Measurements from ENCODE around the gene TMEM131L. TPM values are rescaled to one million over a fixed set of nuclear protein-coding genes. Genes with fewer than 3 reads are reported as not detected.
A peak's percentile ranks its signal among the peaks of the same experiment; 100 is the strongest.
"Not testable (repeated sequence)": the region's sequence is repeated elsewhere in the genome, so short reads cannot be mapped to it uniquely, and the experiment has no call there.

TMEM131L gene
- total RNA-seq, 2 donors from 2014 or later: 83.8 to 92.7 TPM

DNA sequence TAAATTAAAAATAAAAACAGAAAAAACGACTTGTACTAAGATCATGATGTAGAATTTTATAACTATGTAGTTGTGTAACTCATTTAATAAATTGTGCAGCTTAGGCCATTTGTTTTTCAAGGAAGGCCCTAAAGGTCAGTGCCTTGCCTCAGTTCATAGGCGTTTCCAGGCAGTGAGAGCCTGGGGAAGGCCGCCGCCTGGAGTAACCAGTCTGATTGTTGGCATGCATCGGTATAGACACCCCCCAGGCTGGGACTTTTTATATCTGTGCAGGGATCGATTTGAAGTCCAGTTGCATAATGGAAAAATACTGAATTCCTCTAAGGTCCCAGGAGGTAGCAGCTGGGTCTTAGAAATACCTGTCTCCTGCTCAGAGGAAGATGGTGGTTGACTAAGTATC, 77.2 kb downstream of the TMEM131L start:
- DNase-seq (no peak), ATAC-seq (no peak)
- H3K27me3 Mint-ChIP-seq: no peaks in the 10 kb centered on the region
- H3K4me3 Mint-ChIP-seq: no peak overlapping the region
- peaks cover 8% of the 10 kb centered on the region for H3K36me3 Mint-ChIP-seq (ENCODE audit: low read depth)
- no peaks in the 10 kb centered on the region for H3K9me3 ChIP-seq (ENCODE audit: control insufficient read depth, low read length, poor library complexity, severe bottlenecking)
- H3K4me1 Mint-ChIP-seq: peaks cover 44% of the 10 kb centered on the region
- no peak overlapping the region for H3K27ac Mint-ChIP-seq

DNA sequence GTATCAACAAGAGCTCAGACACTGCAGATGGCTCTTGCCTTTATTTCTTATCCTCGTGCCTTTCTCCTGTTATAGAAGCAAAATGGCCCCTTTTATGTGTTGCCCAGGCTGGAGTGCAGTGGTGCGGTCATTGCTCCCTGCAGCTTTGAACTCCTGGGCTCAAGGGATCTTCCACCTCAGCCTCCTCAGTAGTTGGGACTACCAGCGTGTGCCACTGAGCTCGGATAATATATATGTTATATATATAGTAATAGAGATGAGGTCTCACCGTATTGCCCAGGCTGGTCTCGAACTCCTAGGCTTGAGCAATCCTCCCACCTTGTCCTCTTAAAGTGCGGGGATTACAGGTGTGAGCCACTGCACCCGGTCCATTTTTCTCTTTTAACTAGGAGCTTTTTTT, 79.7 kb downstream of the TMEM131L start:
- Mint-ChIP-seq H3K36me3 (ENCODE audit: low read depth) (peaks cover 8% of the 10 kb centered on the region), H3K27me3 (no peaks in the 10 kb centered on the region), H3K4me1 (peaks cover 38% of the 10 kb centered on the region), H3K4me3 (no peak overlapping the region), H3K27ac (peak overlapping the region; percentile 66)
- H3K9me3 ChIP-seq (ENCODE audit: control insufficient read depth, low read length, poor library complexity, severe bottlenecking): no peaks in the 10 kb centered on the region
- no peak for DNase-seq
- no peak for ATAC-seq

DNA sequence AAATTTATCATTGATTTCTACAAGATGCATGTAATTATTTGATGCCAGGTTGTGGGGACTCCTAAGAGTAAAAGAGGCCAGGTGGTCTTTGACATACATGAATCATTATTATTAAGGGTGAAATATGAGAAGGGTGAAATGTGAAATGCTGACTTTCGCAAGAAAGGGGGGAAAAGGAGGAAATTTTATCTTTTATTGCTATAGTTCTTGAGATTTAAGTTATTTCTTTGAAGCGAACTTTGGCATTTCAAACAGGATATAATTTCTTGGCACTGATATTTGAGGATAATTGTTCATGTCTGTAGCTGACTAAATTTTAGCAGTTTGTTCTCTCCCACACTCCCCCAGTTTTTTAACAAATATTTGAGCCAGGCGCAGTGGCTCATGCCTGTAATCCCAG, 80.1 kb downstream of the TMEM131L start:
- ATAC-seq (no peak), DNase-seq (no peak)
- peaks cover 8% of the 10 kb centered on the region for H3K36me3 Mint-ChIP-seq (ENCODE audit: low read depth)
- peak overlapping the region; percentile 66 for H3K27ac Mint-ChIP-seq
- peaks cover 33% of the 10 kb centered on the region for H3K4me1 Mint-ChIP-seq
- H3K9me3 ChIP-seq (ENCODE audit: control insufficient read depth, low read length, poor library complexity, severe bottlenecking): no peaks in the 10 kb centered on the region
- H3K27me3 Mint-ChIP-seq: no peaks in the 10 kb centered on the region
- H3K4me3 Mint-ChIP-seq: no peak overlapping the region

DNA sequence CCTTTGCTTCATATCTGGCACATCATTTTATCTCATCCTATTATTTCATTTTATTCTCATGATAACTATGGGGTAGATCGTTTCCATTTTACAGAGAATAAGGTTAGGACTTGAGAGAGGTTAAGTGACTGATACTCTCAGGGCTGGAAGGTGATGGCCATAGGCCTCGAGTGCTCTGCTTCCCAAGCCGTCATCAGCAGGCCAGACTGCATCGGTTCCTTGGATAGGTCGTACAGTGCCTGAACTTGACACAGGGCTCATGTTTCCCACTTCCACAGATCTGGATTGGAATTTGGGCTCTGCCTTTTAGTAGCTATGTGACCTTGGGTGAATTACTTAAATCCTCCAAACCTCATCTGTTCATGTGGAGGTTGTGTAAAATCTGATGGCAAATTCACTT, 81.4 kb downstream of the TMEM131L start:
- no peak overlapping the region for H3K4me3 Mint-ChIP-seq

DNA sequence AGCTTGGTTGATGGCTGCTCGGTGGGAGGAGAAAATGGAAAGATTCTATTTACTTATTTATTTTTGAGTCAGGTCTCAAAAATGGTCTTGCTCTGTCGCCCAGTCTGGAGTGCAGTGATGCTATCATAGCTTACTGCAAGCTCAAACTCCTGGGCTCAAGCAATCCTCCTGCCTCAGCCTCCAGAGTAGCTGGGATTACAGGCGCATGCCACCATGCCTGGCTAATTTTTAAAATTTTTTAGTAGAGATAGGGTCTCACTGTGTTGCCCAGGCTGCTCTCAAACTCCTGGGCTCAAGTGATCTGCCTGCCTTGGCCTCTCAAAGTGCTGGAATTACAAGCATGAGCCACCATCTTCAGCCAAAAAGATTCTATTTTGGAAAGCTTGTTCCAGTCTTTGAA, 82.7 kb downstream of the TMEM131L start:
- H3K27me3 Mint-ChIP-seq; DNase-seq; H3K4me3 Mint-ChIP-seq; ATAC-seq; H3K9me3 ChIP-seq (ENCODE audit: control insufficient read depth, low read length, poor library complexity, severe bottlenecking); H3K36me3 Mint-ChIP-seq (ENCODE audit: low read depth): not testable (repeated sequence)
- peak overlapping the region; percentile 21 for H3K27ac Mint-ChIP-seq
- peaks cover 25% of the 10 kb centered on the region for H3K4me1 Mint-ChIP-seq

More for the DNA sequence above, 81.4 kb downstream of the TMEM131L start:
- ATAC-seq: no peak
- H3K27ac Mint-ChIP-seq: no peak overlapping the region
- peaks cover 4% of the 10 kb centered on the region for H3K36me3 Mint-ChIP-seq (ENCODE audit: low read depth)
- no peaks in the 10 kb centered on the region for H3K27me3 Mint-ChIP-seq
- no peak for DNase-seq
- peaks cover 24% of the 10 kb centered on the region for H3K4me1 Mint-ChIP-seq
- H3K9me3 ChIP-seq (ENCODE audit: control insufficient read depth, low read length, poor library complexity, severe bottlenecking): no peaks in the 10 kb centered on the region

DNA sequence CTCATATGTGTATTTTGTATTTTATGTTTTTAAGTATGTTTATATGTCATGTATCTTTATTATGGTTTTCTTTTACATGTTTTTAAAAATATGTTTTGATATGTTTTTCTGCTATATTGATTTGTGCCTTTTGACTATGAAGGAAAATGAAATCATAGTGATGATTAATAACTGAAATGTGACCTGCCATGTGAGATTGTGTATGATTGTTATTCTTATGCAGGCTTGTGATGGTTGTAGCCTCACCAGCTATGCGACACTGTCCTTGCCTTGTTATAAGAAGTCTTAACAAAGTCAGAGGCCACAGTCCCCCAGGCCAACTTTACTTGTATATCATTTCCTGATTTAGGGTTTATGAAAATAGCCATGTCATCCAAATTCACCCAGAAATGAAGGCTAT, 83.2 kb downstream of the TMEM131L start:
- peaks cover 23% of the 10 kb centered on the region for H3K4me1 Mint-ChIP-seq
- no peaks in the 10 kb centered on the region for H3K27me3 Mint-ChIP-seq
- H3K27ac Mint-ChIP-seq: peak overlapping the region; percentile 21
- no peak overlapping the region for H3K4me3 Mint-ChIP-seq
- peaks cover 4% of the 10 kb centered on the region for H3K36me3 Mint-ChIP-seq (ENCODE audit: low read depth)
- H3K9me3 ChIP-seq (ENCODE audit: control insufficient read depth, low read length, poor library complexity, severe bottlenecking): no peaks in the 10 kb centered on the region
- DNase-seq: no peak
- no peak for ATAC-seq

DNA sequence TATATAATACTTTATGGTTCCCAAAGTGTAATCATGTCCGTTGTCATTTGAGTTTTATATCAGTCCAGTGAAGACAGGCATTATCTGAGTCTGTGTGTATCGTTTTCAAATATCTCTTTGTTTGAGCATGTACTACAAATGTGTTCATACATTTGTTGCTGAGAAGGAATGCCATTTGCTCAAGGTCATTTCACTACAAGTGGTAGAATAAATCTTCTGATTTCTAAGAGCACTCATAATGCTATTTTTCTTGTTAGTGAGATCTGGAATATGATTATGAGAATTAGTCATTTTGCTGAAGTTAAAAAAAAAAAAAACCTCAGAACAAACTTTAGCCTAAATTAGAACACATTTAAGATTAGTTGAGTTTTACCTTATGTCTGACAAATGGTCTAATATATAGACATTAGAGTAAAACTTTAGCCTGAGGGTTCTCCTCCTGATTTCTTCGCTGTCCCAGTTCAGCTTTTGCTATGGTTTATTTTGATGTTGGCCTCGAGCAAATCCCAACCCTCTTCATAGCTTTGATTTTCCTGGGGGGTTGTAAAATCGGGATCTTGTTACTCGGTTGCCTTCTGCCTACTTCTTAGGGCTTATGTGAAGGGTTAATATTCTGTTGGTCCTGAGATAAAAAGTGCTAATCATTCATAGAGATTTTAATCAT, 87.1 kb downstream of the TMEM131L start:
- Mint-ChIP-seq H3K27me3 (no peaks in the 10 kb centered on the region), H3K4me1 (peaks cover 23% of the 10 kb centered on the region), H3K4me3 (no peak overlapping the region), H3K27ac (no peak overlapping the region), H3K36me3 (ENCODE audit: low read depth) (peaks cover 2% of the 10 kb centered on the region)
- no peaks in the 10 kb centered on the region for H3K9me3 ChIP-seq (ENCODE audit: control insufficient read depth, low read length, poor library complexity, severe bottlenecking)
- DNase-seq: no peak
- ATAC-seq: no peak

DNA sequence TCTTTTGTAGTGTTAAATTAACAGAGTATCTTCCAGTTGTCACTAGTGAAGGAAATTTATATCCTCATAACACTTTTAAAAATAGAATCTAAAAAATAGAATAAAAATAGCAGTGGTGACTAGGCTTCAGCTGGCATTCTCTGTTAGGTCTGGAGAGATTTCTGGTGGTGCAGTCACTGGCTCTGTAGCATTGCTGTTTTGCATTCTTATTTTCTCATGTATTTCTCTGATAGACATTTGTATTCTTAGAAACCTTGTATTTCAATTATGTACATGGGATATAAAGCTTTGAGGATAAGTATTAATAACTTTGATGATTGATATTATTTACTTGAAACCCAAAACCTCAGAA, 87.6 kb downstream of the TMEM131L start:
- H3K4me1 Mint-ChIP-seq: peaks cover 19% of the 10 kb centered on the region
- H3K9me3 ChIP-seq (ENCODE audit: control insufficient read depth, low read length, poor library complexity, severe bottlenecking): no peaks in the 10 kb centered on the region
- H3K36me3 Mint-ChIP-seq (ENCODE audit: low read depth): peaks cover 2% of the 10 kb centered on the region
- no peaks in the 10 kb centered on the region for H3K27me3 Mint-ChIP-seq
- H3K27ac Mint-ChIP-seq: no peak overlapping the region
- ATAC-seq (no peak), DNase-seq (no peak)
- no peak overlapping the region for H3K4me3 Mint-ChIP-seq

DNA sequence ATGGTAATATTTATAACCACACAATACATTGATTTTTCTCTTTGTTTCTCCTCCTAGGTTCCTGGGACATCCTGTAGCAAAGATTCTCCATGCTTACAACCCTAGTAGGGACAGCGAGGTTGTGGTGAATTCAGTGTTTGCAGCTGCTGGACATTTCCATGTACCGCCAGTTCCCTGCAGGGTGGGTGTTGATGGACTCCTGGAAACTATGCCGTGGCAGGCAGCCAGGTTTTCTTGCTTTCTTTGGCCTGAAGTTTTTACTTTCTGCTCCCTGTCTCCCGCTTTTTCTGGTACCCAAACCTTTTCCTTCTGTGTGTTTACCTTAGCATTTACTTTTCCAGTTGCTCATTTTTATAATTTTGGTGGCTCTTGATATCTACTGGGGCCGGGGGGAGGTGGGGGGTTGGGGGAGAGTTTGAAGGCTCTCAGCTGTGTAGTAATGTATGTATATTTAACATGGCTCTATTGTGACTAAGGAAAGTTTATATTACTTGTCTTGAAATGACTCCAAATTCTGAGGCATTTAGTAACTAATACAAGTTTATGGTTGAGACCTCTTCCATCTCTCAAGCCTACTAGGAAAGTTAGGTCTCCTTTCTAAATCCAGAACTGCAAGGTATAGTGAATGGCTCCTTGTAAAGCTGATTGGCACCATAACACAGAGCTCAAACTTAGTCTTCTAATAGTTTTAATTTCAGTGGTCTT, 89.7 kb downstream of the TMEM131L start:
- no peak for ATAC-seq
- peak overlapping the region; percentile 54 for H3K27ac Mint-ChIP-seq

DNA sequence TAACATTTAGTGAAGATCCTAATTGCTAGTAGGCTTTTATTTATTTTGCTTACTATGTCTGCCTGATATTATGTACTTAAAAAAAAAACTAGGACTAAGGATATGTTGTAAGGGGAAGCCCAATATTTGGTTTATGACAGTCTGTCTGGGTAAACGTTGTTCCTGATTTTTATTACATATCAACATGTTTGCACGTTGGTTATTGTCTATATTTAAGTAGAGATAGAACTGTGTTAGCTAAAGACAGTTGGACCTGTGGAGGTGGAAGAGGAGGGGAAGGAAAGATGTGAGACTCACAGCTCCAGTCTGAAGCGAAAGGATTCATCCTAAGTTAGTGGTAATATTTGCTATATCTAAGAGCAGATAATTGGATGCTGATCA, 90.3 kb downstream of the TMEM131L start:
- Mint-ChIP-seq H3K27ac (peak overlapping the region; percentile 54), H3K36me3 (ENCODE audit: low read depth) (peaks cover 13% of the 10 kb centered on the region), H3K27me3 (no peaks in the 10 kb centered on the region), H3K4me1 (peaks cover 22% of the 10 kb centered on the region), H3K4me3 (no peak overlapping the region)
- no peak for DNase-seq
- ATAC-seq: no peak
- no peaks in the 10 kb centered on the region for H3K9me3 ChIP-seq (ENCODE audit: control insufficient read depth, low read length, poor library complexity, severe bottlenecking)

More for the DNA sequence above, 89.7 kb downstream of the TMEM131L start:
- no peaks in the 10 kb centered on the region for H3K9me3 ChIP-seq (ENCODE audit: control insufficient read depth, low read length, poor library complexity, severe bottlenecking)
- Mint-ChIP-seq H3K4me1 (peaks cover 22% of the 10 kb centered on the region), H3K36me3 (ENCODE audit: low read depth) (peaks cover 11% of the 10 kb centered on the region), H3K27me3 (no peaks in the 10 kb centered on the region), H3K4me3 (no peak overlapping the region)
- no peak for DNase-seq

DNA sequence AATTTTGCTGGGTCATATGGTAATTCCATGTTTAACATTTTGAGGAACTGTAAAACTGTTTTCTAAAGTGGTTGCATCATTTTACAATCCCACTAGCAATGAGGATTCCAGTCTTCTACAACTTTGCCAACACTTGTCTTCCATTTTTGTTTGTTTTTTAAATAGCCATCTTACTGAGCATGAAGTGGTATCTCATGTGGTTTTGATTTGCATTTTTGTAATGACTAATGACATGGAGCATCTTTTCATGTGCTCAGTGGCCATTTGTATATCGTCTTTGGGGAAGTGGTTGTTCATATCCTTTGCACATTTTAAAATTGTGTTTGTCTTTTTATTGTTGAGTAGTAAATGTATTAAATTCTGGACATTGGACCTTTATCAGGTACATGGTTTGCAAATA, 94.7 kb downstream of the TMEM131L start:
- DNase-seq (no peak), ATAC-seq (no peak)
- Mint-ChIP-seq H3K4me3 (no peak overlapping the region), H3K27ac (peak overlapping the region; percentile 62), H3K4me1 (peaks cover 27% of the 10 kb centered on the region), H3K27me3 (no peaks in the 10 kb centered on the region), H3K36me3 (ENCODE audit: low read depth) (peaks cover 15% of the 10 kb centered on the region)
- H3K9me3 ChIP-seq (ENCODE audit: control insufficient read depth, low read length, poor library complexity, severe bottlenecking): no peaks in the 10 kb centered on the region

DNA sequence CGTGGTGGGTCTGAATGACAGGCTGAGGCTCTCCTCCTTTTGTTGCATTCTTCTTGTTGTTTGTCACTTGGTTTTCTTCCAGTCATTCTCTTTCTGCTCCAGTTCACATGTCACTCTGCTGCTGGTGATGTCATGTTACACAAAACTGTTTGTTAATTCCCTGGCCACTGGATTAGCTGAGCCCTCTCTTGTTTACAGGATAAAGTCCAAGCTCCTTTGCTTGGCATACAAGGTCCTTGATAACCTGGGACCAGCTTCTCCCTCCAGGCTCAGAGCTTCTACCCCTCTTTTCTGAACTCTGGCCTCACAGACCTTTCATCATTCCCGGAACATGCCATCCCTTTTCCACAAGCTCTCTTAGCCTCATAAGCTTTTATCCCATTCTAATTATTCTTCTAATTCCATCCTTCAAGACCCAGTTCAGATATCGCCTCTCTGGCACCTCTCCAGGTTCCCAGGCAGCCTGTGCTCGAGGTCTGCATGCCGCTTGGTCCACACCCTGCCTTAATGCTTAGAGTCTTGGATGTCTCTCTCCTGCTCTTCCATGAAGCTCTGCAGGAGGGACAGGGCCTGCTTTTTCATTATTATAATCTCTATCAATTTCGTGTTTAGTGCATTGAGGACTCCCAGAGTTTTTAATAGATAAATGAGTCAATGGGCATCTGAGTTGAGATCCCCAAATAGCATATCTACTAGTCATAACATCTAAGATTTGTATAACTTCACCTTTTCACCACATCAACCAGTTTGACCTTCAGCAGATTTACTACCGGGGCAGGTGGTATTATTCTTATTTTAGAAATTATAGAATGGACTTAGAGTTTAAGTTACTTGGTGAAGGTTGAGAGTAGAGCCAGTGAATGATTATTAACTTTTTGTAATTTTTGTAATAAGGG, 98.7 kb downstream of the TMEM131L start:
- H3K27me3 Mint-ChIP-seq: no peaks in the 10 kb centered on the region
- no peak for ATAC-seq
- no peaks in the 10 kb centered on the region for H3K9me3 ChIP-seq (ENCODE audit: control insufficient read depth, low read length, poor library complexity, severe bottlenecking)
- DNase-seq: no peak
- peaks cover 12% of the 10 kb centered on the region for H3K36me3 Mint-ChIP-seq (ENCODE audit: low read depth)
- peak overlapping the region; percentile 46 for H3K4me3 Mint-ChIP-seq
- H3K4me1 Mint-ChIP-seq: peaks cover 23% of the 10 kb centered on the region
- H3K27ac Mint-ChIP-seq: peak overlapping the region; percentile 77

DNA sequence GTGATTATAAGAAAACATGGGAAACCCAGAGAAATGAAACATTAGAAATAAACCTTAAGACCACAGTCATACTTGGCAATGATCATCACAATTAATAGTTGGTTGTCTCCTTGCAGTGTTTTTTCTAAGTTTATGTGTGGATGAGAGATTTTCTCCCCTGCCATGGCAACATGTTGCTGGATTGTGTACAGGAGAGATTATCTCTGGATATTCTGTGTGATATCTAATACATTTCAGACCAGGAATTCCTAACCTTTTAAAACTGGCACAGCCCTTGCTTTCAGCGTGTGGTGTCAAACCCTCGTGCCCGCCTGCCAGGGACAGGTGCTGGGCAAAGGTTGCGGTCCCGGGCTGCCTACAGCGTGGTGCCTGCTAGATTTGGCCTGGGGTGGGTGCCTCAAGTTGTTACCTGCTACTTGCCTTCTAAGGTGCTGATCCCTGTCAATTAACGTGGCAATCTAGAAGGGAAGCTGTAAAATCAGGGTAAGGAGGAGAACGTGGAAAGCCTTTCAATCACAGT, 100.5 kb downstream of the TMEM131L start:
- H3K9me3 ChIP-seq (ENCODE audit: control insufficient read depth, low read length, poor library complexity, severe bottlenecking): no peaks in the 10 kb centered on the region
- ATAC-seq: no peak
- peaks cover 24% of the 10 kb centered on the region for H3K4me1 Mint-ChIP-seq
- no peaks in the 10 kb centered on the region for H3K27me3 Mint-ChIP-seq
- H3K36me3 Mint-ChIP-seq (ENCODE audit: low read depth): peaks cover 3% of the 10 kb centered on the region
- DNase-seq: no peak
- no peak overlapping the region for H3K4me3 Mint-ChIP-seq
- H3K27ac Mint-ChIP-seq: peak overlapping the region; percentile 59

Measured in T-helper 17 cell (primary cell).